GM15510 (cell line): Measurements from ENCODE around the gene ABCA12.

Source experiments
- POLR2A ChIP-seq: IDR thresholded peaks from 3 replicates; pipeline ENCODE4 v1.6.1; 2011; ENCODE audit warnings: borderline replicate concordance; ENCODE audit not compliant: insufficient read length; ENCODE audit errors: extremely low read depth

The ABCA12 gene

DNA sequence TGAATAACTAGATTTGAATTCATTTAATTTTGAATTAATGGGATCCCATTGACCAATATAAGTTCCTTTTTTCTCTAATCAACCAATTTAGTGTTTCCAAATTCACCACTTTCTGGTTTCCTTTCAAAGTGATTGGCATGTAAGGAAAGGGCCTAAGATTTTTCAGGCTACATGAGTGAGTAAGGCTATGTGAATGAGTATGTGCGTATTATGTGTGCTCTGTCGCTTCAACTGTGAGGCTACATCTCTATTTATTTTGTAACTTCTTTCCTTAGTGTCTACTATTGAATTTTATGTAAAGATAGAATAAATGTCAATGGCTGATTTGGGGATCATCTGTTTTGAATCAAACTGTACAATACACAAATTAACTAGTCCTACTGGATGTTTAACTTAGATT is 110.6 kb downstream of the ABCA12 start:
- no peak for TF ChIP-seq POLR2A

GRCh38 chr2:215022910-215023309 is 115.5 kb downstream of the ABCA12 start:
- TF ChIP-seq POLR2A, result no peak

- no peak for TF ChIP-seq POLR2A
Observed at GRCh38 chr2:215022418-215022817, 116.0 kb downstream of the ABCA12 start.

- TF ChIP-seq POLR2A, result no peak
Observed at GRCh38 chr2:215020283-215020682, 118.1 kb downstream of the ABCA12 start.

- no peak for TF ChIP-seq POLR2A
Observed at GRCh38 chr2:215019521-215020145, 118.8 kb downstream of the ABCA12 start.

DNA sequence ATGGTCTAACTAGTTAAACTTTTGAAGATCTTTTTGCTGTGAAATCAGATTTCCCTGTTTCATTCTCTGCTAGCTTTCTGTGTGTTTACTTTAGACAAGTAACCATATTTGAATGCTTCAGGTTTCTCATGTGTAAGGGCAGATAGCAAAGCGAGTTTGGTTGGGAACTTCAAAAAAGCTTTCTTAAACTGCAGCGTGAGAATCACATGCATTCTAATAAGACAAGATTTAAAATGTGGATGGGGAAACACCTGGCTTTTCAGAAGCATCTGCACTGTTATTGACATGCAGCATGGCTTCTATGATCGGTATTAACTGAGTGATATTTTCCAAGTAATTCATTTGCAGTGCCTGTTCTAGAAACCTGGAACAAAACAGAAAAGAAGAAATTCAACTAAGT is 119.3 kb downstream of the ABCA12 start:
- TF ChIP-seq POLR2A, result no peak

- no peak for TF ChIP-seq POLR2A
Observed at GRCh38 chr2:215015421-215015820, 123.0 kb downstream of the ABCA12 start.

DNA sequence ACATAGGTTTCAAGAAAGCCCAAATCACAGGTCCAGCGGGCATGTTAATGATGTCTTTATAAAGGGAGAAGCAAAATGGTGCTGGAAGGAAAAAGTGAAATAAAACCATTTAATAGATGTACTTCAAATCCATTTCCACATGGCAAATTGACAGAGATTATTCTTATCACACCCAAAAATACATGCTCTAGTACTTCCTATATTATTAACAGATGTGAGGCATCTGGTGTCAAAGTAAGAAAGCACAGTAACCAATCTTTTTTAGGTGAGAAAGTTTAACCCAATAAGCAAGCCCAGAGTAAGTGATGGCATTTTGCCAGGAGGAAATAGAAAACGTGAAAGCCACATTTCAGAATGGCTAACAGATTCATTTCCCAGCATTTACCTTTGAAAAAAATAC is 128.0 kb downstream of the ABCA12 start:
- no peak for TF ChIP-seq POLR2A

DNA sequence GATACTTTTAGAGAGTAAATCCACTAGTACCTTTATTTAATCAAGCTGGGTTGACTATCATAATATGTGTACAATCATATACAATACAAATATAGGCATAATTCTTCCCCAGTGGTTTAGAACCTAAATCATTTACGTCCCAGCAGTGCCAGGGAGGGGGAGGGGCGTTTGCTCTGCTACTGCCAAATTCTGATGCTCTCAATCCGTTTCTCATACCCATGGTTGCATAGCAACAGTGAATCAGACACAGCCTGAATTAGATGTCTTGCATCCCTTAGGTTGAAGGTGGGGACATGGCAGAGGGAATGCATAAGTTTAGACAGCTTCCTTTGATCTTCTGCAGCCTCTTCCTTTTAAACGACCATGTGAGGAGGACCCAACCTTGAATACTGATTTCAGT is 135.4 kb downstream of the ABCA12 start:
- TF ChIP-seq POLR2A, result no peak

DNA sequence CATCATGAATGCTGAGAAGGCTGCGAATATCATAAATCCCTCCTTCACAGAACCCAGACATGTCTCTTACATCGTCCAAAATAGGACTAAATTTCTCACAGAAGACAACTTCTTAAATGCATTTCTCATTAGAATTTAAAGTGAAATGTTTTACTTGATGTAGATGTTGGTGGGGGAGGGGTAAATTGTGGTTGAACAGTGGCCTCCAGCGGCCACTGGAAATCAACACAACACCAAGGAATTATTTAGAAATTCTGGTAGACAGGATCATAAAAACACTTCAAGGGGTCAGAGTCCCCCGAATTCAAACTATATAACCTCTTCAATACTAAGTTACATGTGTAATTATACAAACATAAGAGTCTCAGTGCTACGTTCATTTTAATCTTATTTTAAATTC is 135.9 kb downstream of the ABCA12 start:
- no peak for TF ChIP-seq POLR2A

DNA sequence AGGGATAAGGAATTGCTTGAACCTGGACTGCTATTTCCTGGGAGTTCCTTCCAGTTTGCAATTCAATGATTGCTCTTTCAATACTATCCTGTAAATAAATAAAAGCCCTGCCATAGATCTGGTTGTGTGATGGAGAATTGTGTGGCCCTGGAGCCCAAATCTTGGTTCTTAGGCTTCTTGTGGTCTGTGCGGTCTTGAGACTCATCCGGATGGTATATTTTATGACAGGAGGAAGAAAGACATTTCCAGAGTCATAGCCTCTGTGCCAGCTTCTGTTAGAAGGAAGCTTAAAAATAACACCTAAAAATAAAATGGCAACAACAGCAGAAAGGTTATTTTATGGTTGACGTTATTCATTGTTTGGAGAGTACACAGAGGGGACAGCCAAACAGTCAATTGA is 137.7 kb downstream of the ABCA12 start:
- no peak for TF ChIP-seq POLR2A

- TF ChIP-seq POLR2A, result no peak
Observed at GRCh38 chr2:214995926-214996670, 142.3 kb downstream of the ABCA12 start.

DNA sequence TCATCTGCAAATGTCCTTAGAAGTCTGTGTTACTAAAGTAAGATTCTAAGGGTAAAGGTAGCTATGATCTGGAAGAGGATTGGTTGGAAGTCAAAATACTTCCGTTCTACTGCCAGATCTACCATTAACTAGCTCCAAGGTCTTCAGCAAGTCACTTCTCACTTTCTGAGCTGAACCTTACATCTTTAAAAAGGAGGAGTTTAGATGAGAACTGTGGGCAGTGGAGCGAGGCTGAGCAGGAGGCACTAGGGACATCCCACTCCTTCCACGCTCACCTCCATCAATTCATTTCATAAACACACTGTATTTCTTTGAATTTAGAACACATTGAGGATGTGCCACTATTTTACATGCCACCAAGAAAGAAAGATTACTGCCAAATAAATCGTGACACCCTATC is 143.0 kb downstream of the ABCA12 start:
- no peak for TF ChIP-seq POLR2A

DNA sequence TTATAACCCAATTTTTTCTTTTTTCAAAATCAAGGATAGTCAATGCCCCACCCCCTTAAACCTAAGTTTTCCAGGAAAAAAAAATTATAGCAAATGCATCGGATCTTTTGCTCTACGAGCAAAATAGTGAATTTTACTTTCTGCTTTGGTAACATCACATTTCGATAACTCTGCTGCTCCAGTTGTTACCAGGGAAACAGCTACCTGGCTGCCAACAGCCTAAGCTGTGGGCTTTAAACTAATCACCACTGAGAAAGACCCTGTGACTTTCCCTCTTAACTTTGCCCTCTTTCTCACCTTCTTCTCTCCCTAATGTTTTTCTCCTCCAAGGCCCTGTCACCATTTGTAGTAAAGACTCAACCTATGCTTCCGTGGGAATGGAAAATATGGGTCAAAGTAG is 145.5 kb downstream of the ABCA12 start:
- TF ChIP-seq POLR2A, result no peak

DNA sequence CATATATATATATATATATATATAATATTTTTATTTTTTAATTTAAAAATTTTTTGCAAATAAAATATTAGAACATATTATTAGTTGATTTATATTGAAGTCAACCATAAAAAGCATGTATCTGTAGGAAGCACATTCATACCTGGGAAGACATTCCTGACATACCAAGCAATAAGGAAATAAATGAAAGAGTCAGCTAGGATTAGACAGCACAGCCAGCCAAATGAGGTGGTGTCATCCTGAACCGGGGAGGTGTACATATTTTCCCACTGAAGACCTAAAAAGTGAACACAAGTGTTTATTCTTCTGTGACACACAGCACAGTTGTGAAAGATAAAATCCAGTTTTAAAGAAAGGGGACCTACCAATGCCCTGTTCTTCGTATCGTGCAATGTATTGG is 149.2 kb downstream of the ABCA12 start:
- no peak for TF ChIP-seq POLR2A

DNA sequence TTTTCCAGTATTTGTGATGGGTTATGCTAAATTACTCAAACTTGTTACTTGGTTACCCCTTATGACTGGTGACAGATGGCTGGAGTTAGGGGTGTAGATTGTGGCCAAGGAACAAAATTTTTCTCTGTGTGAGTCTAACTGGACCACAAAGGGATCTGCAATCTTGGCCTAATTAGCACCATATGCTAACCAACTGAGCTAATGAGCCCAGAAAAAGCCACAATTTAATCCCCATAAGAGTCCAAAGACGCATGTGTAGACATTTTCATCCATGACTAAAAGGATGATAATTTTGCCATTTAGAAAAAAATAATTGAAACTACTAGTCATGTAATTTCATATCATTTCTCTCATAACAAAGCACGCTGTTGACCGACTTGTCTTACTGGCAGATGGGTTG is 151.2 kb downstream of the ABCA12 start:
- no peak for TF ChIP-seq POLR2A
